HepG2 (cell line): ENCODE data around the gene VSIG10L. TPM values are rescaled to one million over a fixed set of nuclear protein-coding genes. Genes with fewer than 3 reads are reported as not detected.

Experiments used
- ATAC-seq: fragments of 200-7000 bp; cut with Tn5 transposase; 3 replicates; pipeline ENCODE4 v1.9.1; 2020; ENCODE audit warnings: mild to moderate bottlenecking, moderate library complexity
- BruUV-seq: library from RNA; stranded (reverse); fragments of 400-500 nt; replicated peaks from 2 replicates; lab custom pipeline; 2021; lab: Mats Ljungman, UMichigan
- CTCF ChIA-PET: fragments of 300-600 bp; formaldehyde crosslinking; extraction: SDS; loops from one replicate; lab custom pipeline; 2021; ENCODE audit warnings: low total read pairs, inconsistent platforms, low intra/inter-chr PET ratio; lab: Yijun Ruan, JAX
- POLR2A ChIA-PET: fragments of 350-600 bp; sonication (Branson Sonifier 250); formaldehyde crosslinking; loops from one replicate; lab custom pipeline; 2020; ENCODE audit warnings: antibody characterized with exemption, inconsistent platforms; lab: Yijun Ruan, JAX
- DNase-seq: peaks from one replicate; pipeline ENCODE4 v3.0.0-alpha.2; 2015; ENCODE audit warnings: low spot score
- FAIRE-seq: peaks from 3 replicates; lab custom pipeline; 2011; peaks lifted over from hg19 to GRCh38; lab: Jason Lieb, UNC
- H2AFZ ChIP-seq: one replicate; pipeline ENCODE4 v1.6.1; 2011; ENCODE audit warnings: low read length, inconsistent platforms
- H3K27ac ChIP-seq: fragments of 300-600 bp; 3 replicates; pipeline ENCODE4 v1.8.0; 2011; ENCODE audit warnings: mixed run types, mild to moderate bottlenecking, mixed read lengths, low read length, inconsistent platforms; ENCODE audit not compliant: insufficient read depth; ENCODE audit errors: extremely low read length
- H3K27me3 ChIP-seq, 2 experiments: fragments of 200-600 bp in 1 of 2; 2 replicates in 1 of 2; 3 replicates in 1 of 2; pipeline versions ENCODE4 v1.6.0 to v1.8.0; 2011; ENCODE audit warnings: low read length in 2 of 2, mild to moderate bottlenecking in 2 of 2, moderate library complexity in 2 of 2, inconsistent platforms in 1 of 2; ENCODE audit not compliant: insufficient read depth in 2 of 2, control insufficient read depth in 1 of 2
- H3K36me3 ChIP-seq, 2 experiments: fragments of 200-600 bp in 1 of 2; replicated peaks in 1 of 2; 2 replicates in 1 of 2; 3 replicates in 1 of 2; pipeline versions ENCODE4 v1.5.1 to v1.8.0; 2011; ENCODE audit warnings: low read length in 2 of 2, inconsistent platforms in 1 of 2; ENCODE audit not compliant: insufficient read depth in 2 of 2, control insufficient read depth in 1 of 2
- H3K4me1 ChIP-seq: 2 replicates; pipeline ENCODE4 v1.5.1; 2012; ENCODE audit warnings: low read length, inconsistent platforms; ENCODE audit not compliant: insufficient read depth
- H3K4me2 ChIP-seq: 2 replicates; pipeline ENCODE4 v1.6.0; 2011; ENCODE audit warnings: low read depth, low read length, inconsistent platforms
- H3K4me3 ChIP-seq, 3 experiments: fragments of 200-600 bp in 1 of 3; sonication (generic), shearing (Covaris generic) in 1 of 3; replicated peaks in 1 of 3; 2 replicates each; pipeline ENCODE4 v1.5.1; 2011 to 2016; ENCODE audit warnings: low read length in 3 of 3, inconsistent platforms in 2 of 3, low read depth in 2 of 3, mild to moderate bottlenecking in 2 of 3, control low read depth in 1 of 3, mixed read lengths in 1 of 3; ENCODE audit not compliant: insufficient read depth in 1 of 3
- H3K79me2 ChIP-seq: one replicate; pipeline ENCODE4 v1.6.1; 2011; ENCODE audit warnings: low read length, inconsistent platforms; ENCODE audit not compliant: insufficient read depth
- H3K9ac ChIP-seq: 2 replicates; pipeline ENCODE4 v1.6.0; 2011; ENCODE audit warnings: mild to moderate bottlenecking, low read depth, low read length, inconsistent platforms; ENCODE audit not compliant: insufficient read depth
- H3K9me3 ChIP-seq: 2 replicates; pipeline ENCODE4 v1.5.1; 2012; ENCODE audit warnings: mild to moderate bottlenecking, low read length
- H4K20me1 ChIP-seq: 2 replicates; pipeline ENCODE4 v1.6.0; 2011; ENCODE audit warnings: inconsistent platforms, mild to moderate bottlenecking, low read length, moderate library complexity; ENCODE audit not compliant: insufficient read depth
- EEA1 ChIP-seq: sonication (generic); formaldehyde crosslinking; IDR thresholded peaks from 2 replicates; pipeline ENCODE4 v1.5.1; 2020; ENCODE audit warnings: mild to moderate bottlenecking, missing genetic modification reagents, borderline replicate concordance
- GATA4 ChIP-seq: sonication (generic); IDR thresholded peaks from 2 replicates; pipeline ENCODE4 v1.6.1; 2016; ENCODE audit warnings: antibody characterized with exemption, low read depth, borderline replicate concordance
- MIER3 ChIP-seq: IDR thresholded peaks from 2 replicates; pipeline ENCODE4 v1.6.1; 2016; ENCODE audit warnings: missing compliant biosample characterization, borderline replicate concordance
- MTA1 ChIP-seq: sonication (generic); formaldehyde crosslinking; IDR thresholded peaks from 2 replicates; pipeline ENCODE4 v1.4.0; 2020; ENCODE audit warnings: missing genetic modification reagents, mild to moderate bottlenecking, borderline replicate concordance
- PHF20 ChIP-seq: sonication (generic); formaldehyde crosslinking; IDR thresholded peaks from 2 replicates; pipeline ENCODE4 v1.5.0; 2020; ENCODE audit warnings: mild to moderate bottlenecking, missing genetic modification reagents
- YEATS2 ChIP-seq: sonication (generic); formaldehyde crosslinking; IDR thresholded peaks from 2 replicates; pipeline ENCODE4 v1.4.0; 2020; ENCODE audit warnings: missing genetic modification reagents, borderline replicate concordance
- ZNF235 ChIP-seq: sonication (generic); formaldehyde crosslinking; IDR thresholded peaks from 2 replicates; pipeline ENCODE4 v1.8.1; 2023; ENCODE audit warnings: mild to moderate bottlenecking, missing genetic modification reagents, borderline replicate concordance
- ZNF777 ChIP-seq: sonication (generic); formaldehyde crosslinking; IDR thresholded peaks from 2 replicates; pipeline ENCODE4 v1.4.0; 2020; ENCODE audit warnings: missing genetic modification reagents
- ZSCAN29 ChIP-seq: sonication (generic); formaldehyde crosslinking; conservative IDR thresholded peaks from 2 replicates; pipeline ENCODE4 v1.4.0; 2020; ENCODE audit warnings: mild to moderate bottlenecking, missing genetic modification reagents
- WGBS: methylation state at CpG from one replicate; pipeline ENCODE4 v1.1.6; 2017; ENCODE audit warnings: low lambda C conversion rate; 5-methylcytosine and 5-hydroxymethylcytosine counted together
- in situ Hi-C: cut with HindIII; loops from 2 replicates; pipeline ENCODE4 v1.10.0; 2017; ENCODE audit warnings: low pct_unique_long_range_greater_than_20kb; ENCODE audit not compliant: extremely low pct_ligation_motif_present
- intact Hi-C: fragments of 100-400 bp; cut with micrococcal nuclease; formaldehyde crosslinking; loops from one replicate; pipeline ENCODE4 v1.10.0; 2022; ENCODE audit not compliant: unreplicated experiment
- polyA plus RNA-seq, 8 experiments: library from polyadenylated mRNA; depleted of rRNA in 3 of 8; stranded (reverse) in 7 of 8; unstranded in 1 of 8; fragments of >200 nt; fragmentation: Illumina TruSeq in 4 of 8; extraction: Trizol in 4 of 8; gene quantifications; 2 replicates each; pipeline versions ENCODE4 v1.2.1 to v1.2.3, GENCODE V29; 2011 to 2016; ENCODE audit warnings: low read depth in 4 of 8, missing spikeins in 1 of 8, mixed read lengths in 1 of 8; ENCODE audit not compliant: insufficient read depth in 1 of 8
- total RNA-seq, 5 experiments: library from RNA; depleted of rRNA; stranded (reverse); fragments of >200 nt; fragmentation: Illumina TruSeq; extraction: Trizol; gene quantifications; 2 replicates each; pipeline ENCODE4 v1.2.3, GENCODE V29; 2016; ENCODE audit warnings: low read depth in 1 of 5
- TF ChIP-seq, protein P1 (sequence below): sonication (generic); formaldehyde crosslinking; conservative IDR thresholded peaks from 2 replicates; pipeline ENCODE4 v1.8.0; 2022; ENCODE audit warnings: low read depth, missing genetic modification reagents
- TF ChIP-seq, protein P2 (sequence below): sonication (generic); formaldehyde crosslinking; IDR thresholded peaks from 2 replicates; pipeline ENCODE4 v1.5.0; 2020; ENCODE audit warnings: mild to moderate bottlenecking, missing genetic modification reagents, borderline replicate concordance
- TF ChIP-seq, protein P3 (sequence below): sonication (generic); formaldehyde crosslinking; IDR thresholded peaks from 2 replicates; pipeline ENCODE4 v1.4.0; 2020; ENCODE audit warnings: missing genetic modification reagents

Gene VSIG10L
- total and polyA plus RNA-seq, 2 of the 13 experiments (the other 11 are each of a cell fraction or from before 2014, with no cell fraction given) = 2.7 to 8.5 TPM

DNA sequence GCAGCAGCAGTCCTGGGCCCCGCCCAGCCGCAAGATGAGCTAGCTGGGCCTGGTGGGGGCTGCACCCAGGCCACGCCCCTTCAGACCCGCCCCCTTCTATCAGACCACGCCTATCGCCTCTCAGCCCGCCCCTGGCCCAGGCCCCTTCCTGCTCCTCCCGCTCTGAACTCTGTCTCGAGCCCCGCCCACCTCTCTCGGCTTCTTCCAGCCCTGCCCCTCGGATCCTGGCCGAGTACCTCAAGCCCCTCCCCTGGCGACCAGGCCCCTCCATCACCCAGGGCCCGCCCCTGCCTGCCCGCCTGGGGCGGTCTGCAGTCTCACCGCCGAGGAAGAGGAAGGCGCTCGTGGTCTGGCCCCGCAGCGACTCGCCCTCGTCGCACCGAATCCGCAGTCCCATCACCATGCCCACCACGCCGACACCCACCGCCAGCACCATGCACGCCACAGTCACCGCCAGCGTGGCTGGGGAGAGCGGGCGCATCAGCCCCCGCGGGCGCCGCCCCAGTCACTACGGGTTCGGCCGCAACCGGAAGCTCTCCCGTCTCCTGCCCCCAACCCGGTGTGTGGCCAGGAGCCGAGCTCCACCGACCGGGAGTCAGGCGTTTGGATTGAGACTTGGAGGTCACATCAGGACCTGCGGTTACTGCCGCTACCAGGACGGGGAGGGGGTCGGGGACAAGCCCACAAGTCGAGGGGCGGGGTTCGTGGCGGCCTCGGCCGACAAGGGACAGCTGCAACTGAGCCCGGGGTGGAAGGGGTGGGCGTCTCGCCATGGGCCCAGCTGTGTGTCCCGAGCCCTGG, 25.8 kb upstream of the VSIG10L start:
- 0% methylated on average over 11 of the region's 64 CpGs for WGBS
- no peaks in the 10 kb centered on the region for H3K9me3 ChIP-seq
- no peaks in the 10 kb centered on the region for H4K20me1 ChIP-seq
- intact Hi-C loops = loop anchor here (1.0 kb wide), 2 partner anchors 13 to 40 kb away; no protein-coding TSS in a partner anchor
- peak; percentile 90 for FAIRE-seq
- POLR2A ChIA-PET = interaction anchor here (1.1 to 2.3 kb wide), 15 partner anchors 9 to 106 kb away, joined by 3 to 91 read pairs (median 9); partner anchors contain the start of genes LIM2 and VSIG10L
- in situ Hi-C loops = no loop called here
- peaks cover 37% of the 10 kb centered on the region for H3K79me2 ChIP-seq
- CTCF ChIA-PET = no interaction called here
- peak overlapping the region; percentile 98 for H3K4me2 ChIP-seq
- no peaks in the 10 kb centered on the region for H3K36me3 ChIP-seq
- H3K27ac ChIP-seq = peak overlapping the region; percentile 100
- peak; percentile 96 for DNase-seq
- H2AFZ ChIP-seq = no peak overlapping the region
- H3K4me3 ChIP-seq = peak overlapping the region; percentile 80 to 94 (median 94)
- ATAC-seq = peak; percentile 64
- BruUV-seq = TSS peak; percentile 43
- H3K9ac ChIP-seq = peak overlapping the region; percentile 99
- H3K27me3 ChIP-seq = peaks cover 0 to 12% of the 10 kb centered on the region in 2 experiments; a peak in 2 of 5 replicates
- H3K4me1 ChIP-seq = peaks cover 52% of the 10 kb centered on the region
- peak; percentile 56; the same call in 1 of the 2 replicates for TF ChIP-seq YEATS2
- no peak; the same call in 1 of the 2 replicates for TF ChIP-seq ZSCAN29
- TF ChIP-seq EEA1 = peak; percentile 93; the same call in 1 of the 2 replicates
- 0 out of 2 replicates have a peak, but pooled peaks have one; percentile 33 for TF ChIP-seq GATA4
- TF ChIP-seq PHF20 (CRISPR knock-in tag) = peak; percentile 71; the same call in 1 of the 2 replicates
- TF ChIP-seq MIER3 (CRISPR knock-in tag) = no peak; the same call in 1 of the 2 replicates
- peak; percentile 39; the same call in 1 of the 2 replicates for TF ChIP-seq ZNF777 (CRISPR knock-in tag)
- TF ChIP-seq MTA1 = peak; percentile 15; the same call in 1 of the 2 replicates
- no peak; the same call in 1 of the 2 replicates for TF ChIP-seq ZNF235 (CRISPR knock-in tag)
- TF ChIP-seq, protein P1, sequence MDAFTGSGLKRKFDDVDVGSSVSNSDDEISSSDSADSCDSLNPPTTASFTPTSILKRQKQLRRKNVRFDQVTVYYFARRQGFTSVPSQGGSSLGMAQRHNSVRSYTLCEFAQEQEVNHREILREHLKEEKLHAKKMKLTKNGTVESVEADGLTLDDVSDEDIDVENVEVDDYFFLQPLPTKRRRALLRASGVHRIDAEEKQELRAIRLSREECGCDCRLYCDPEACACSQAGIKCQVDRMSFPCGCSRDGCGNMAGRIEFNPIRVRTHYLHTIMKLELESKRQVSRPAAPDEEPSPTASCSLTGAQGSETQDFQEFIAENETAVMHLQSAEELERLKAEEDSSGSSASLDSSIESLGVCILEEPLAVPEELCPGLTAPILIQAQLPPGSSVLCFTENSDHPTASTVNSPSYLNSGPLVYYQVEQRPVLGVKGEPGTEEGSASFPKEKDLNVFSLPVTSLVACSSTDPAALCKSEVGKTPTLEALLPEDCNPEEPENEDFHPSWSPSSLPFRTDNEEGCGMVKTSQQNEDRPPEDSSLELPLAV (CRISPR knock-in tag) = 0 out of 2 replicates have a peak, but pooled peaks have one; percentile 60
- TF ChIP-seq, protein P2, sequence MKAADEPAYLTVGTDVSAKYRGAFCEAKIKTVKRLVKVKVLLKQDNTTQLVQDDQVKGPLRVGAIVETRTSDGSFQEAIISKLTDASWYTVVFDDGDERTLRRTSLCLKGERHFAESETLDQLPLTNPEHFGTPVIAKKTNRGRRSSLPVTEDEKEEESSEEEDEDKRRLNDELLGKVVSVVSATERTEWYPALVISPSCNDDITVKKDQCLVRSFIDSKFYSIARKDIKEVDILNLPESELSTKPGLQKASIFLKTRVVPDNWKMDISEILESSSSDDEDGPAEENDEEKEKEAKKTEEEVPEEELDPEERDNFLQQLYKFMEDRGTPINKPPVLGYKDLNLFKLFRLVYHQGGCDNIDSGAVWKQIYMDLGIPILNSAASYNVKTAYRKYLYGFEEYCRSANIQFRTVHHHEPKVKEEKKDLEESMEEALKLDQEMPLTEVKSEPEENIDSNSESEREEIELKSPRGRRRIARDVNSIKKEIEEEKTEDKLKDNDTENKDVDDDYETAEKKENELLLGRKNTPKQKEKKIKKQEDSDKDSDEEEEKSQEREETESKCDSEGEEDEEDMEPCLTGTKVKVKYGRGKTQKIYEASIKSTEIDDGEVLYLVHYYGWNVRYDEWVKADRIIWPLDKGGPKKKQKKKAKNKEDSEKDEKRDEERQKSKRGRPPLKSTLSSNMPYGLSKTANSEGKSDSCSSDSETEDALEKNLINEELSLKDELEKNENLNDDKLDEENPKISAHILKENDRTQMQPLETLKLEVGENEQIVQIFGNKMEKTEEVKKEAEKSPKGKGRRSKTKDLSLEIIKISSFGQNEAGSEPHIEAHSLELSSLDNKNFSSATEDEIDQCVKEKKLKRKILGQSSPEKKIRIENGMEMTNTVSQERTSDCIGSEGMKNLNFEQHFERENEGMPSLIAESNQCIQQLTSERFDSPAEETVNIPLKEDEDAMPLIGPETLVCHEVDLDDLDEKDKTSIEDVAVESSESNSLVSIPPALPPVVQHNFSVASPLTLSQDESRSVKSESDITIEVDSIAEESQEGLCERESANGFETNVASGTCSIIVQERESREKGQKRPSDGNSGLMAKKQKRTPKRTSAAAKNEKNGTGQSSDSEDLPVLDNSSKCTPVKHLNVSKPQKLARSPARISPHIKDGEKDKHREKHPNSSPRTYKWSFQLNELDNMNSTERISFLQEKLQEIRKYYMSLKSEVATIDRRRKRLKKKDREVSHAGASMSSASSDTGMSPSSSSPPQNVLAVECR (CRISPR knock-in tag) = peak; percentile 86
- TF ChIP-seq, protein P3, sequence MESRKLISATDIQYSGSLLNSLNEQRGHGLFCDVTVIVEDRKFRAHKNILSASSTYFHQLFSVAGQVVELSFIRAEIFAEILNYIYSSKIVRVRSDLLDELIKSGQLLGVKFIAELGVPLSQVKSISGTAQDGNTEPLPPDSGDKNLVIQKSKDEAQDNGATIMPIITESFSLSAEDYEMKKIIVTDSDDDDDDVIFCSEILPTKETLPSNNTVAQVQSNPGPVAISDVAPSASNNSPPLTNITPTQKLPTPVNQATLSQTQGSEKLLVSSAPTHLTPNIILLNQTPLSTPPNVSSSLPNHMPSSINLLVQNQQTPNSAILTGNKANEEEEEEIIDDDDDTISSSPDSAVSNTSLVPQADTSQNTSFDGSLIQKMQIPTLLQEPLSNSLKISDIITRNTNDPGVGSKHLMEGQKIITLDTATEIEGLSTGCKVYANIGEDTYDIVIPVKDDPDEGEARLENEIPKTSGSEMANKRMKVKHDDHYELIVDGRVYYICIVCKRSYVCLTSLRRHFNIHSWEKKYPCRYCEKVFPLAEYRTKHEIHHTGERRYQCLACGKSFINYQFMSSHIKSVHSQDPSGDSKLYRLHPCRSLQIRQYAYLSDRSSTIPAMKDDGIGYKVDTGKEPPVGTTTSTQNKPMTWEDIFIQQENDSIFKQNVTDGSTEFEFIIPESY (CRISPR knock-in tag) = no peak
